ENCODE measurements around the gene JARID2. TPM values are rescaled to one million over a fixed set of nuclear protein-coding genes. Genes with fewer than 3 reads are reported as not detected.

The JARID2 gene
- total RNA-seq, 1 experiment from 2014 or later: 180 TPM

DNA sequence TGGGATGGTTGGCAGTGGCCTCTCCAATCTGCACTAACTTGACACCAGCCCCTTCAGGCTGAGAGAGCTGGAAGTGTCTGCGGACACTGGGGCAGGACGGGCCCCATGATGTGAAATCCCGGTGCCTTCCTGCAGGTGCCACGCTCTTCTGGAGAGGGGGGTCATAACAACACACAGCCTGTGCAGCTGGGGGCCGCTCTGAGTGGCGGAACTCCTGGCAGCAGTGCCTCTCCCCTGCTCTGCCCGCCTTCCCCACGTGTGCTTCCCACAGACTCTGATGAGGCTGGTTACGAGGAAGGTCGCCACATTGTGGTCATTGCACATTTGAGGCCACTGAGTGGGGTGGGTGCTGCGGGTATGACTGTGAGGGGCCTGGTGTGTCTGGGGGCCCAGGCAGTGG, 271.7 kb downstream of the JARID2 start:
- H3K27me3 Mint-ChIP-seq (ENCODE audit: low read depth): no peaks in the 10 kb centered on the region
- peaks cover 26% of the 10 kb centered on the region for H3K4me1 Mint-ChIP-seq
- DNase-seq (ENCODE audit: low spot score) (no peak), ATAC-seq (no peak)
- peak overlapping the region; percentile 30 for H3K27ac Mint-ChIP-seq
- no peak for TF ChIP-seq USF1 (CRISPR knock-in tag; IDR thresholded peaks at IDR 0.05)
- TF ChIP-seq ATF3 (CRISPR knock-in tag; conservative IDR thresholded peaks at IDR 0.05): no peak
- no peak for TF ChIP-seq CBFB (CRISPR knock-in tag; IDR thresholded peaks at IDR 0.05; ENCODE audit: low read depth)
- peaks cover 88% of the 10 kb centered on the region for H3K36me3 Mint-ChIP-seq
- ChIA-PET CTCF (no interaction called here), POLR2A (no interaction called here)
- no peaks in the 10 kb centered on the region for H3K9me3 Mint-ChIP-seq
- no peak overlapping the region for H3K4me3 Mint-ChIP-seq

- Mint-ChIP-seq H3K27ac (peak overlapping the region; percentile 30), H3K27me3 (ENCODE audit: low read depth) (no peaks in the 10 kb centered on the region), H3K4me3 (no peak overlapping the region), H3K36me3 (peaks cover 87% of the 10 kb centered on the region), H3K4me1 (peaks cover 30% of the 10 kb centered on the region), H3K9me3 (no peaks in the 10 kb centered on the region)
- DNase-seq (ENCODE audit: low spot score) (no peak), ATAC-seq (no peak)
- ChIA-PET CTCF (no interaction called here), POLR2A (no interaction called here)
- no peak for TF ChIP-seq ZSCAN18 (CRISPR knock-in tag; IDR thresholded peaks at IDR 0.05)
Observed at GRCh38 chr6:15518057-15518456, 272.2 kb downstream of the JARID2 start.

GRCh38 chr6:15518878-15519277, 273.0 kb downstream of the JARID2 start:
- Mint-ChIP-seq H3K36me3 (peaks cover 90% of the 10 kb centered on the region), H3K27ac (peak overlapping the region; percentile 28), H3K4me1 (peaks cover 31% of the 10 kb centered on the region), H3K9me3 (peaks cover 4% of the 10 kb centered on the region), H3K27me3 (ENCODE audit: low read depth) (no peaks in the 10 kb centered on the region), H3K4me3 (no peak overlapping the region)
- CTCF ChIA-PET: no interaction called here
- DNase-seq (ENCODE audit: low spot score) (no peak), ATAC-seq (no peak)
- POLR2A ChIA-PET: interaction anchor here (0.6 kb wide), 1 partner anchor 175 kb away, joined by 5 read pairs; no protein-coding TSS in a partner anchor
- TF ChIP-seq USF1 (CRISPR knock-in tag; IDR thresholded peaks at IDR 0.05): no peak
- no peak for TF ChIP-seq ATF3 (CRISPR knock-in tag; conservative IDR thresholded peaks at IDR 0.05)
- no peak for TF ChIP-seq ELF4 (CRISPR knock-in tag; IDR thresholded peaks at IDR 0.05; ENCODE audit: low read depth)
- no peak for TF ChIP-seq FOXP4 (CRISPR knock-in tag; IDR thresholded peaks at IDR 0.05)
- no peak for TF ChIP-seq TP53 (CRISPR knock-in tag; IDR thresholded peaks at IDR 0.05)
- no peak for TF ChIP-seq ATF6 (CRISPR knock-in tag; IDR thresholded peaks at IDR 0.05)

DNA sequence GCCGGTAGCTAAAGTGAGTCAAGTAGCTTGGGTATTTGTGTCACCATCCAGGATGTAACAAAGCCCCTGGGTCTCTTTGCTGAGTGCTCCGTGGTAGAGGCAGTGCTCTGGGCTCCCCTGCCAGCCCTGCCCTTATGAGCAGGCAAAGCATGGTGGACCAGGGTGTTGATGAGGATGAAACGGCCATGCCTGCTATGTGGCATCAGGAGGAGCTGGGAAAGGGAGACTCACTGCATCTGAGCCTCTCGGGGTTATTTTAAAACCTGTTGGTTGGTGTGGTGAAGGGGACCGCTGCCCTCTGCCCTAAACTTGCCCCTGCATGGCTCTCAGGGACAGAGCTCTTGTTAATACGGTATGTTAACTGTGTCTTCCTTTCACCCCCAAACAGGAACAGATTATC, 273.8 kb downstream of the JARID2 start:
- Mint-ChIP-seq H3K27ac (peak overlapping the region; percentile 28), H3K9me3 (peaks cover 8% of the 10 kb centered on the region), H3K4me1 (peaks cover 29% of the 10 kb centered on the region), H3K36me3 (peaks cover 90% of the 10 kb centered on the region), H3K4me3 (no peak overlapping the region), H3K27me3 (ENCODE audit: low read depth) (no peaks in the 10 kb centered on the region)
- DNase-seq (ENCODE audit: low spot score) (no peak), ATAC-seq (no peak)
- ChIA-PET POLR2A (no interaction called here), CTCF (interaction anchor here (1.0 kb wide), 1 partner anchor 8 kb away, joined by 3 read pairs; no protein-coding TSS in a partner anchor)
- no peak for TF ChIP-seq MXD4 (CRISPR knock-in tag; IDR thresholded peaks at IDR 0.05; ENCODE audit: borderline replicate concordance)
- TF ChIP-seq, protein P1, sequence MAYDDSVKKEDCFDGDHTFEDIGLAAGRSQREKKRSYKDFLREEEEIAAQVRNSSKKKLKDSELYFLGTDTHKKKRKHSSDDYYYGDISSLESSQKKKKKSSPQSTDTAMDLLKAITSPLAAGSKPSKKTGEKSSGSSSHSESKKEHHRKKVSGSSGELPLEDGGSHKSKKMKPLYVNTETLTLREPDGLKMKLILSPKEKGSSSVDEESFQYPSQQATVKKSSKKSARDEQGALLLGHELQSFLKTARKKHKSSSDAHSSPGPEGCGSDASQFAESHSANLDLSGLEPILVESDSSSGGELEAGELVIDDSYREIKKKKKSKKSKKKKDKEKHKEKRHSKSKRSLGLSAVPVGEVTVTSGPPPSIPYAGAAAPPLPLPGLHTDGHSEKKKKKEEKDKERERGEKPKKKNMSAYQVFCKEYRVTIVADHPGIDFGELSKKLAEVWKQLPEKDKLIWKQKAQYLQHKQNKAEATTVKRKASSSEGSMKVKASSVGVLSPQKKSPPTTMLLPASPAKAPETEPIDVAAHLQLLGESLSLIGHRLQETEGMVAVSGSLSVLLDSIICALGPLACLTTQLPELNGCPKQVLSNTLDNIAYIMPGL (CRISPR knock-in tag; IDR thresholded peaks at IDR 0.05): no peak
- TF ChIP-seq ZNF121 (CRISPR knock-in tag; IDR thresholded peaks at IDR 0.05): no peak
- no peak for TF ChIP-seq NFE2L1 (CRISPR knock-in tag; IDR thresholded peaks at IDR 0.05)
- TF ChIP-seq NR1H2 (CRISPR knock-in tag; IDR thresholded peaks at IDR 0.05): no peak
- no peak for TF ChIP-seq ELF4 (CRISPR knock-in tag; IDR thresholded peaks at IDR 0.05; ENCODE audit: low read depth)
- no peak for TF ChIP-seq AFF4 (CRISPR knock-in tag; IDR thresholded peaks at IDR 0.05; ENCODE audit: borderline replicate concordance)

All from WTC11 (cell line).